Caco-2 (cell line): Measurements from ENCODE around the gene SMS. TPM values are rescaled to one million over a fixed set of nuclear protein-coding genes. Genes with fewer than 3 reads are reported as not detected.

Source experiments
- BruUV-seq: library from RNA; stranded (reverse); fragments of 400-500 nt; replicated peaks from 2 replicates; lab custom pipeline; 2021; lab: Mats Ljungman, UMichigan
- CTCF ChIA-PET: fragments of 300-600 bp; sonication (Branson Sonifier 250); formaldehyde crosslinking; loops from one replicate; lab custom pipeline; 2022; ENCODE audit warnings: antibody characterized with exemption; lab: Charles Lee
- POLR2A ChIA-PET: fragments of 300-600 bp; sonication (Branson Sonifier 250); formaldehyde crosslinking; loops from one replicate; lab custom pipeline; 2022; ENCODE audit warnings: antibody characterized with exemption; lab: Charles Lee
- DNase-seq, 2 experiments: peaks; one replicate each; pipeline versions ENCODE4 v3.0.0 to v3.0.0-alpha.2; 2020 to 2022
- H3K27me3 ChIP-seq: replicated peaks from 2 replicates; pipeline ENCODE4 v1.6.0; 2011; ENCODE audit warnings: low read length; ENCODE audit not compliant: control insufficient read depth, insufficient read depth
- H3K36me3 ChIP-seq: 2 replicates; pipeline ENCODE4 v1.5.1; 2011; ENCODE audit warnings: low read length; ENCODE audit not compliant: control insufficient read depth, insufficient read depth
- H3K4me1 ChIP-seq: fragments of 250-450 bp; sonication (Bioruptor Pico); 2 replicates; pipeline ENCODE4 v1.5.1; 2020; ENCODE audit warnings: mild to moderate bottlenecking
- H3K4me3 ChIP-seq: 2 replicates; pipeline ENCODE4 v1.5.1; 2011; ENCODE audit warnings: low read depth, mild to moderate bottlenecking, control low read depth, low read length
- H3K9me3 ChIP-seq: fragments of 250-450 bp; sonication (Bioruptor Pico); 2 replicates; pipeline ENCODE4 v1.5.1; 2020; ENCODE audit warnings: mild to moderate bottlenecking, moderate library complexity
- H3K27ac Mint-ChIP-seq: one replicate; pipeline ENCODE4 v1.8.0; 2022; ENCODE audit warnings: mixed read lengths; ENCODE audit not compliant: unreplicated experiment
- H3K27me3 Mint-ChIP-seq: one replicate; pipeline ENCODE4 v1.8.0; 2022; ENCODE audit warnings: mixed read lengths; ENCODE audit not compliant: insufficient read depth, unreplicated experiment
- H3K36me3 Mint-ChIP-seq: one replicate; pipeline ENCODE4 v1.8.0; 2022; ENCODE audit warnings: mild to moderate bottlenecking, mixed read lengths; ENCODE audit not compliant: insufficient read depth, unreplicated experiment
- H3K4me1 Mint-ChIP-seq: one replicate; pipeline ENCODE4 v1.8.0; 2022; ENCODE audit warnings: low read depth, mixed read lengths; ENCODE audit not compliant: unreplicated experiment
- H3K4me3 Mint-ChIP-seq: one replicate; pipeline ENCODE4 v1.8.0; 2022; ENCODE audit warnings: mild to moderate bottlenecking, moderate library complexity, mixed read lengths; ENCODE audit not compliant: unreplicated experiment
- H3K9me3 Mint-ChIP-seq: one replicate; pipeline ENCODE4 v1.8.0; 2022; ENCODE audit warnings: mixed read lengths; ENCODE audit not compliant: unreplicated experiment
- CTCF ChIP-seq, 2 experiments: fragments of 200-600 bp in 1 of 2; IDR thresholded peaks; 1 replicate in 1 of 2; 2 replicates in 1 of 2; pipeline versions ENCODE4 v1.5.1 to v1.8.0; 2011 to 2022; ENCODE audit warnings: antibody characterized with exemption in 1 of 2, control low read depth in 1 of 2, inconsistent platforms in 1 of 2, low read depth in 1 of 2, low read length in 1 of 2, mild to moderate bottlenecking in 1 of 2, moderate library complexity in 1 of 2; ENCODE audit not compliant: insufficient read depth in 1 of 2, severe bottlenecking in 1 of 2, unreplicated experiment in 1 of 2
- intact Hi-C: fragments of 100-400 bp; cut with micrococcal nuclease; formaldehyde crosslinking; loops from one replicate; pipeline ENCODE4 v1.10.0; 2022; ENCODE audit not compliant: unreplicated experiment
- total RNA-seq: library from RNA; stranded (reverse); gene quantifications from 2 replicates; pipeline ENCODE4 v1.2.3, GENCODE V29; 2022

Gene SMS
- total RNA-seq, 1 experiment from 2014 or later, result 158 TPM

GRCh38 chrX:22015139-22015750, 74.7 kb downstream of the SMS start:
- Mint-ChIP-seq H3K36me3 (peaks cover 6% of the 10 kb centered on the region), H3K9me3 (no peaks in the 10 kb centered on the region), H3K27ac (no peak overlapping the region), H3K4me3 (no peak overlapping the region), H3K27me3 (no peaks in the 10 kb centered on the region), H3K4me1 (no peaks in the 10 kb centered on the region)
- no peaks in the 10 kb centered on the region for H3K36me3 ChIP-seq
- intact Hi-C loops, result no loop called here
- H3K27me3 ChIP-seq, result no peaks in the 10 kb centered on the region
- no TSS peak for BruUV-seq
- POLR2A ChIA-PET, result no interaction called here
- TF ChIP-seq CTCF (IDR thresholded peaks at IDR 0.05; ENCODE audit: insufficient read depth in 1 of 2, low read depth in 1 of 2, low read length in 1 of 2, severe bottlenecking in 1 of 2, unreplicated experiment in 1 of 2), result no peak
- DNase-seq, result no peak
- no peak overlapping the region for H3K4me3 ChIP-seq
- CTCF ChIA-PET, result interaction anchor here (0.6 kb wide), 1 partner anchor 30 kb away, joined by 3 read pairs; no protein-coding TSS in a partner anchor
- no peaks in the 10 kb centered on the region for H3K4me1 ChIP-seq
- H3K9me3 ChIP-seq, result no peaks in the 10 kb centered on the region

- H3K9me3 Mint-ChIP-seq, result no peaks in the 10 kb centered on the region
- BruUV-seq, result no TSS peak
- H3K27me3 Mint-ChIP-seq, result no peaks in the 10 kb centered on the region
- Histone ChIP-seq H3K27me3 (no peaks in the 10 kb centered on the region), H3K4me3 (no peak overlapping the region), H3K36me3 (no peaks in the 10 kb centered on the region), H3K9me3 (no peaks in the 10 kb centered on the region), H3K4me1 (peaks cover 15% of the 10 kb centered on the region)
- H3K36me3 Mint-ChIP-seq, result peaks cover 6% of the 10 kb centered on the region
- CTCF ChIA-PET, result no interaction called here
- H3K27ac Mint-ChIP-seq, result no peak overlapping the region
- no peak for DNase-seq
- H3K4me3 Mint-ChIP-seq, result no peak overlapping the region
- TF ChIP-seq CTCF (IDR thresholded peaks at IDR 0.05; ENCODE audit: insufficient read depth in 1 of 2, low read depth in 1 of 2, low read length in 1 of 2, severe bottlenecking in 1 of 2, unreplicated experiment in 1 of 2), result no peak
- peaks cover 13% of the 10 kb centered on the region for H3K4me1 Mint-ChIP-seq
- intact Hi-C loops, result no loop called here
- POLR2A ChIA-PET, result no interaction called here
Observed at GRCh38 chrX:22021751-22022324, 81.3 kb downstream of the SMS start.

DNA sequence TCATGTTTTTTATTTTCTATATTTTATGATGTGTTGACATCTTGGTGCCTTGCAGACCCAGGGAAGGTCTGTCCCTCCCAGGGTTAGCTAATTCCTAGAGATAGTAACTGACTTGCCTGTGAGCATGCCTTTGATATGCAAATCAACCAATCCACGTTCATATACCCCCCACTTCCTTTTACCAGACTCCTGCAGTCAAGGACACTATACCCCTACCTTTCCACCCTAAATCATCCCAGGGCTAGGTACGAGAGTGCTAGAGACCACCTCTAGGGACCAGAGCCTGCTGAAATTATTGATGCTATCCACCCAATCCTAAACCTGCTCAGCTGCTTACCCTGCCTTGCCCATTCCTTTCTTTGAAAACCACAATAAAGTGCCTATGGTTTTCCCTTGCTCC, 84.1 kb downstream of the SMS start:
- DNase-seq, result no peak
- intact Hi-C loops, result no loop called here
- ChIA-PET CTCF (no interaction called here), POLR2A (no interaction called here)
- no peaks in the 10 kb centered on the region for H3K36me3 ChIP-seq
- H3K27me3 ChIP-seq, result no peaks in the 10 kb centered on the region
- Mint-ChIP-seq H3K36me3 (peaks cover 6% of the 10 kb centered on the region), H3K4me3 (no peak overlapping the region), H3K27ac (peak overlapping the region; percentile 29), H3K4me1 (peaks cover 15% of the 10 kb centered on the region), H3K27me3 (no peaks in the 10 kb centered on the region), H3K9me3 (no peaks in the 10 kb centered on the region)
- no TSS peak for BruUV-seq
- peaks cover 15% of the 10 kb centered on the region for H3K4me1 ChIP-seq
- no peak overlapping the region for H3K4me3 ChIP-seq
- H3K9me3 ChIP-seq, result no peaks in the 10 kb centered on the region
- no peak for TF ChIP-seq CTCF (IDR thresholded peaks at IDR 0.05; ENCODE audit: insufficient read depth in 1 of 2, low read depth in 1 of 2, low read length in 1 of 2, severe bottlenecking in 1 of 2, unreplicated experiment in 1 of 2)
